Measurements from ENCODE around the gene MRPL34.
A peak's percentile ranks its signal among the peaks of the same experiment; 100 is the strongest.

DNA sequence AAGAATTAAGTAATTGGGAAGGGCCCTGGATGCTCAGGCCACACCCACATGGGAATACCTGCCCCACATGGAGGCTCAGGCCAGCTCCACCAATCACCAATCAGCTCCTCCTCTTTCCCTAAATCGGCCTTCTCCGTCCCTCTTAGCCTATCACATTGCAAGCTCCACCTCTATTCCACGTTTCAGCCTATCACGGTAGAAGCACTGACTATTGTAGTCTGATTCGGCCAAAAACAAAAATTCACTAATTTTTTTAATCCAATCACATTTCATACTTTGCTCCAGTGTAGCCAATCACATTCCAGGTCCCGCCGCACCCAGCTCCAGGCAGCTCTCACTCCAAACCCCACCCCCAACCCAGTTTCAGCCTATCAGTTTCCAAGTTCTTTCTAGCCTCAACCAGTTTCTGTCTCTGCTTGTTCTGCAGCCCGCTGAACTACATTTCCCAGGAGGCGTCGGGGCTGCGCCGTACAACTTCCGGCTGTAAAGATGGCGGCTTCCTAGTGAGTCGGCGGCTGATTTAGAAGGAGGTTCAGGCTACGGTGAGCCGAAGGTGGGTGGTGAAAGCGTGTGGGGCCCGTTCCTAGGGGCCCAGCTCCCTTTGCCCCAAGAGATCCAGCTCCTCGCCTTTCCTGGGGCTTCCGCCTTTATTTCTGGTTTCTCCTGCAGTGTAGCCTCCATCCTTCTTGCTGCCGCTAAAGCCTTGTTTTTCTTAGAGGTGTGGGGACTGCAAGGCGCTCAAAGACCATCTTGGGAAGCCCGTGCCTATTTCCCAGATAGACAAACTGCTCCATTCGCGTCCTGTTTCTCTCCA is 38.5 kb upstream of the MRPL34 start, which contains the start of gene BABAM1:
- TF ChIP-seq EP300 (IDR thresholded peaks at IDR 0.05) = no peak
- no peak for TF ChIP-seq POLR2A (IDR thresholded peaks at IDR 0.05)
- TF ChIP-seq, protein P1, sequence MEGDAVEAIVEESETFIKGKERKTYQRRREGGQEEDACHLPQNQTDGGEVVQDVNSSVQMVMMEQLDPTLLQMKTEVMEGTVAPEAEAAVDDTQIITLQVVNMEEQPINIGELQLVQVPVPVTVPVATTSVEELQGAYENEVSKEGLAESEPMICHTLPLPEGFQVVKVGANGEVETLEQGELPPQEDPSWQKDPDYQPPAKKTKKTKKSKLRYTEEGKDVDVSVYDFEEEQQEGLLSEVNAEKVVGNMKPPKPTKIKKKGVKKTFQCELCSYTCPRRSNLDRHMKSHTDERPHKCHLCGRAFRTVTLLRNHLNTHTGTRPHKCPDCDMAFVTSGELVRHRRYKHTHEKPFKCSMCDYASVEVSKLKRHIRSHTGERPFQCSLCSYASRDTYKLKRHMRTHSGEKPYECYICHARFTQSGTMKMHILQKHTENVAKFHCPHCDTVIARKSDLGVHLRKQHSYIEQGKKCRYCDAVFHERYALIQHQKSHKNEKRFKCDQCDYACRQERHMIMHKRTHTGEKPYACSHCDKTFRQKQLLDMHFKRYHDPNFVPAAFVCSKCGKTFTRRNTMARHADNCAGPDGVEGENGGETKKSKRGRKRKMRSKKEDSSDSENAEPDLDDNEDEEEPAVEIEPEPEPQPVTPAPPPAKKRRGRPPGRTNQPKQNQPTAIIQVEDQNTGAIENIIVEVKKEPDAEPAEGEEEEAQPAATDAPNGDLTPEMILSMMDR (IDR thresholded peaks at IDR 0.05) = no peak
- TF ChIP-seq POLR2AphosphoS5 (IDR thresholded peaks at IDR 0.05) = peak in 1 of 3 donors; percentile 54
